NB4 (cell line): ENCODE data around the gene AKAP7.

Source experiments
- DNase-seq: peaks from one replicate; pipeline ENCODE4 v3.0.0; 2010; ENCODE audit warnings: low read depth
- H3K4me3 ChIP-seq: one replicate; pipeline ENCODE4 v1.5.1; 2011; ENCODE audit warnings: mild to moderate bottlenecking, low read depth, low read length, moderate library complexity
- MYC ChIP-seq: IDR thresholded peaks from 2 replicates; pipeline ENCODE4 v1.6.1; 2011; ENCODE audit warnings: low read depth, low read length
- POLR2A ChIP-seq: IDR thresholded peaks from 2 replicates; pipeline ENCODE4 v1.6.1; 2011; ENCODE audit warnings: mild to moderate bottlenecking; ENCODE audit not compliant: insufficient read length; ENCODE audit errors: extremely low read depth
- TF ChIP-seq, protein P1 (sequence below): IDR thresholded peaks from 2 replicates; pipeline ENCODE4 v1.6.1; 2011; ENCODE audit warnings: low read depth, low read length
- TF ChIP-seq, protein P2 (sequence below): IDR thresholded peaks from one replicate; pipeline ENCODE4 v1.5.1; 2012; ENCODE audit warnings: low read depth, low read length

Gene AKAP7

DNA sequence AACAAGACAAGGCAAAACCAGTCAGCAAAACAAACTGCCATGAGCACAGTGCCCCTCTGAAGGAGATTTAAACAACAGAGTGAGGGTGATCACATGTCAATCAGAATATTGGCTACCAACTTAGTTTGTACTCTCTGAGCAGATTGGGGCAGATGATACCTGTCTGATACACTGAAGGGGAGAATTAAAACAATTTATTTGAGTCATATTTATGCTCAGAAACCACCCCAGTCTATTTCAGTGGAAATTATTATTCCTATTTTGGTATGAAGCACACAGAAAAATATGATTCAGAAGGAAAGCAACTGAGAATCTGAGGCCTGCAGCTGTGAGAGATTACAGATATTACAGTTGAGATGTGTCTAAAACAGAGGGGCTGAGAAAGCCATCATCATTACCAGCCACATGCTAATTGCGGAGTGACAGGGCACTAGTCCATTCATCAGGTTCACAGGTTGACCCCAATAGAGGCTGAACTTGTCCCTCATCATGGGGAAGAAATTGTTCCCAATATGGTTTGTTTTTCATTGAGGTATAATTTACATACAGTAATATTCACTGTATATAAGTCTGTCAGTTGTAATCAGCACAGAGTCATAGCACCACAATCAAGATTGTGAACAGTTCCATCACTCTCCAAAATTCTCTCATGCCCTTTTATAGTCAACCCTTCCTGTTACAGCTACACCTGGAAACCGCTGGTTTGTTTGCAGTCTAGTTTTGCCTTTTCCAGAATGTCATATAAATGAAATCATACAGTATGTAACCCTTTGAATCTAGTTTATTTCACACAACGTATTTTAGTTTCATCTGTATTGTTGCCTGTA is 134.5 kb downstream of the AKAP7 start:
- no peak overlapping the region for H3K4me3 ChIP-seq
- TF ChIP-seq, protein P1, sequence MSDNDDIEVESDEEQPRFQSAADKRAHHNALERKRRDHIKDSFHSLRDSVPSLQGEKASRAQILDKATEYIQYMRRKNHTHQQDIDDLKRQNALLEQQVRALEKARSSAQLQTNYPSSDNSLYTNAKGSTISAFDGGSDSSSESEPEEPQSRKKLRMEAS, result no peak
- TF ChIP-seq MYC (no peak), POLR2A (no peak)
- TF ChIP-seq, protein P2, sequence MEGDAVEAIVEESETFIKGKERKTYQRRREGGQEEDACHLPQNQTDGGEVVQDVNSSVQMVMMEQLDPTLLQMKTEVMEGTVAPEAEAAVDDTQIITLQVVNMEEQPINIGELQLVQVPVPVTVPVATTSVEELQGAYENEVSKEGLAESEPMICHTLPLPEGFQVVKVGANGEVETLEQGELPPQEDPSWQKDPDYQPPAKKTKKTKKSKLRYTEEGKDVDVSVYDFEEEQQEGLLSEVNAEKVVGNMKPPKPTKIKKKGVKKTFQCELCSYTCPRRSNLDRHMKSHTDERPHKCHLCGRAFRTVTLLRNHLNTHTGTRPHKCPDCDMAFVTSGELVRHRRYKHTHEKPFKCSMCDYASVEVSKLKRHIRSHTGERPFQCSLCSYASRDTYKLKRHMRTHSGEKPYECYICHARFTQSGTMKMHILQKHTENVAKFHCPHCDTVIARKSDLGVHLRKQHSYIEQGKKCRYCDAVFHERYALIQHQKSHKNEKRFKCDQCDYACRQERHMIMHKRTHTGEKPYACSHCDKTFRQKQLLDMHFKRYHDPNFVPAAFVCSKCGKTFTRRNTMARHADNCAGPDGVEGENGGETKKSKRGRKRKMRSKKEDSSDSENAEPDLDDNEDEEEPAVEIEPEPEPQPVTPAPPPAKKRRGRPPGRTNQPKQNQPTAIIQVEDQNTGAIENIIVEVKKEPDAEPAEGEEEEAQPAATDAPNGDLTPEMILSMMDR, result no peak
- no peak for DNase-seq

DNA sequence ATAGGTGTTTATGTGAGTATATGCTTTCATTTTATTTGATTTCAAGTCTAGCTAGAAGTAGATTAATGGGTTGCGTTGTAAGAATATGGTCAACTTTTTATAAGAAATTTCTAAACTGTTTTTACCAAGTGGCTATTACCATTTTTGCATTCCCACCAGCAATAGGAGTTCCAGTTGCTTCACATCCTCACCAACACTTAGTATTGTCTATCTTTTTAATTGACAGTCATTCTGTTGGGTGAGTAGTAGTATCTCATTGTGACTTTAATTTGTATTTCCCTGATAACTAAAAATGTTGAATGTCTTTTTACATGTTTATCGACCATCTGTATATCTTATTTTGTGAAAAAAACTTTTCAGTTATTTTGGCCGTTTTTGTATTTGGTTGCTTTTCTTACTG is 135.3 kb downstream of the AKAP7 start:
- no peak overlapping the region for H3K4me3 ChIP-seq
- TF ChIP-seq, protein P1, result no peak
- TF ChIP-seq POLR2A, result no peak
- TF ChIP-seq, protein P2, result no peak
- TF ChIP-seq MYC, result no peak
- DNase-seq, result no peak

DNA sequence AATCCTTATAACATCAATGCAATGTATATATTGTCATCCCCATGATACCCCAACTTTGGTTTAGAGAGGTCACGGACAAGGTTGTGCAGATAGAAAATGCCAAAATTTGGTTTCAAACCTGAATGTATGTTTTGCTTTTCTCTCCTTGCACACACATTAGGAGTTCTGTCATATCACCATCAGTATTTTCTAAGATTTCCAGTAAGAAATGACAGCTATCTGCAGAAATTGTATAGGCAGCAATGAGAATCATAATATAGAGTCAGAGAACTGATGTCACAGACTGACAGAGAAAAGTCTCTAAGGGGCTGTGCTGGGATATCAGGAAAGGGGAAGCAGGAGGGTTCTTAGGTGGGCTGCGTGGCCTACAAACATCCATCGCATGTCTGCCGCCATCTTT is 140.0 kb downstream of the AKAP7 start:
- DNase-seq, result no peak
- no peak for TF ChIP-seq MYC
- TF ChIP-seq, protein P2, result no peak
- TF ChIP-seq, protein P1, result no peak
- TF ChIP-seq POLR2A, result no peak
- H3K4me3 ChIP-seq, result no peak overlapping the region

DNA sequence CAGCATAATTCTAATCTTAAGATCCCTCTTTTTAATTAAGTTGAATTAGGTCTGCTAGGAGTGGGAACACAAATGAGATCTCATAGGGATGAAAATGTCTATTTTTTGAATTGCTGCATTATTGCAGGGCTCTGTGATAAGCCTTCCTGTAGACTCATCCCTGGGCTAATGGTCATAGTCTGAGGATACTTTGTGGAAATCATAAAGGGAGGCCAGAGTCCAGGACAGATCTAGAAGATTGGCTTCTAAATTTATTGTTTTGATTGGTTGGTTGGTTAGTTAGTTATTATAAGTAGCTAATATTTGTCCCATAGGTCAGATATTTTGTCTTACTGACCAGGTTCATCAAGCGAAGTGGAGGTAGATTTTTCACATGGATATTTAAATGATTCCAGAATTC is 142.3 kb downstream of the AKAP7 start:
- H3K4me3 ChIP-seq, result no peak overlapping the region
- DNase-seq, result no peak
- TF ChIP-seq, protein P2, result no peak
- TF ChIP-seq MYC (no peak), POLR2A (no peak)
- TF ChIP-seq, protein P1, result no peak

DNA sequence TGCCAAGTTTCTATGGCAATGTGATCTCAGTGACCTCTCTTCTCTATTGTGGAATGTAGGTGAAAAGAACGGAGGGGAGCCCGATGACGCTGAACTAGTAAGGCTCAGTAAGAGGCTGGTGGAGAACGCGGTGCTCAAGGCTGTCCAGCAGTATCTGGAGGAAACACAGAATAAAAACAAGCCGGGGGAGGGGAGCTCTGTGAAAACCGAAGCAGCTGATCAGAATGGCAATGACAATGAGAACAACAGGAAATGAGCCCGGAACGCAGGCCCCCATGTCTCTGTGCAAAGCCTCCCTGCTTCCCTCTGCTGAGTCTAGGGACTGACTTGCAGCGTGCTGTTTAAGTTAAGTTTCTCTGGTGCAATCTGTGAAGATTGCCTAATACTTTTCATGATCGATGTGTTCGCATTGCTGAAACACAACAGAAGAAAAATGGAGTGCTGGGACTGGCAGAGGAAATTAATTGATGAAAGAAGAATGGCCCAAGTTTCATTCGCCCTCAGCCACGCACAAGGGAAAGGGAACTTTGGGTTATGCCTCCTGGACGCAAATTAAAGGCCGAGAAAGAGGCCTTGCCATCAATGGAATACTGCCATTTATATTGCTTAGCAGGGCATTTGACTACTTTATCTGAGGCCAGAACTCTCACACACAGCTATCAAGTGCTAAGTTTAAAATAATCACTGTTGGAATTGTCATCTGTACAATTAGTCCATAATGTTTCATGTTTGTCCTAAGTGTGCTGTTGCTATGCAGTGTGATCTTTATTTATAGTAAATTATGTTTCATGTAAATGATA is 146.4 kb downstream of the AKAP7 start:
- DNase-seq, result peak; percentile 82
- TF ChIP-seq, protein P2, result no peak
- no peak for TF ChIP-seq MYC
- no peak overlapping the region for H3K4me3 ChIP-seq
